GM10248 (cell line): ENCODE measurements around the gene HEMK1.

ENCODE experiments used
- CTCF ChIA-PET: fragments of 300-600 bp; sonication (Branson Sonifier 250); formaldehyde crosslinking; extraction: SDS; loops from one replicate; lab custom pipeline; 2021; ENCODE audit warnings: antibody characterized with exemption; lab: Yijun Ruan, JAX
- POLR2A ChIA-PET: fragments of 350-650 bp; sonication (Branson Sonifier 250); formaldehyde crosslinking; extraction: SDS; loops from one replicate; lab custom pipeline; 2020; ENCODE audit warnings: antibody characterized with exemption; lab: Yijun Ruan, JAX
- DNase-seq: peaks from one replicate; pipeline ENCODE4 v3.0.0; 2012; ENCODE audit errors: extremely low spot score
- TF ChIP-seq, protein P1 (sequence below): IDR thresholded peaks from 2 replicates; pipeline ENCODE4 v1.5.1; 2012; ENCODE audit warnings: mild to moderate bottlenecking, low read depth; ENCODE audit errors: extremely low read depth, missing control alignments, control extremely low read depth

Gene HEMK1

DNA sequence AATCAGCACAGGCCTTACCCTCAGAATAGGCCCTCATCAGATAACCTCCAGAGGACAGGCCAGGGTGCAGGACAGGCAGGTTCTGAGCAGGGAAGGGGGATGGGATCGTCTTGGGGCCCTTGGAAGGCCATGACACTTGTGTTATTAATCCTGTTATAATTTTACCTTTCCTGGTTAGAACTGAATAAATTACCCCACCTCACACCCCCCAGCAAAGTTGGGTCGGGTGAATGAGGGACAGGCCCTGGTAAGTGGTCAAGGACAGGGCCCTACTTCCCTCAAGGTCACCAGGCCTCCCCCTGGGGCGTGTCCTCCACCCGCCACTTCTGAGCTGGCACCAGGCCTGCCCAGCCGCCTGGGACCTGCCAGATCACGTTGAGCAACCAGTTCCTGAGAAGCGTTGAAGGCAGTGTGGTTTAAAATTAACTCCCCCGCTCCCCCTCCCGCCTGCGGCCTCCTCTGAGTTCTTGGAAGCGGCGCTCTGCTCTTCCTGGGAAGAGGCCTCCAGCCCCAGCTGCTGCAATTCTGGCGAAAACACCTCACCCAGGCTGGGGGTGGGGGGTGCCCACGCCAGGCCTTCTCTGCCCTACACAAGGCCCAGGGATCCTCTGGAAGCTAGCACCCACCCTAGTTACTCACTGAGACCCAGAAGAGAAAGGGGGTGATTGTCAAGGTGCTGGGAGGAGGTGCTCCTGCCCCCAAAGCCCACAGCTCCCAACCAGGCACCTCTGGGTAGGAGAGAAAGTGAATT is 31.7 kb downstream of the HEMK1 start:
- peak; percentile 68 for DNase-seq
- TF ChIP-seq, protein P1, sequence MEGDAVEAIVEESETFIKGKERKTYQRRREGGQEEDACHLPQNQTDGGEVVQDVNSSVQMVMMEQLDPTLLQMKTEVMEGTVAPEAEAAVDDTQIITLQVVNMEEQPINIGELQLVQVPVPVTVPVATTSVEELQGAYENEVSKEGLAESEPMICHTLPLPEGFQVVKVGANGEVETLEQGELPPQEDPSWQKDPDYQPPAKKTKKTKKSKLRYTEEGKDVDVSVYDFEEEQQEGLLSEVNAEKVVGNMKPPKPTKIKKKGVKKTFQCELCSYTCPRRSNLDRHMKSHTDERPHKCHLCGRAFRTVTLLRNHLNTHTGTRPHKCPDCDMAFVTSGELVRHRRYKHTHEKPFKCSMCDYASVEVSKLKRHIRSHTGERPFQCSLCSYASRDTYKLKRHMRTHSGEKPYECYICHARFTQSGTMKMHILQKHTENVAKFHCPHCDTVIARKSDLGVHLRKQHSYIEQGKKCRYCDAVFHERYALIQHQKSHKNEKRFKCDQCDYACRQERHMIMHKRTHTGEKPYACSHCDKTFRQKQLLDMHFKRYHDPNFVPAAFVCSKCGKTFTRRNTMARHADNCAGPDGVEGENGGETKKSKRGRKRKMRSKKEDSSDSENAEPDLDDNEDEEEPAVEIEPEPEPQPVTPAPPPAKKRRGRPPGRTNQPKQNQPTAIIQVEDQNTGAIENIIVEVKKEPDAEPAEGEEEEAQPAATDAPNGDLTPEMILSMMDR, result no peak
- POLR2A ChIA-PET, result no interaction called here
- CTCF ChIA-PET, result interaction anchor here (1.4 to 7.5 kb wide), 6 partner anchors 10 to 32 kb away, joined by 4 to 54 read pairs (median 8); partner anchors contain the start of genes CISH, HEMK1 and MAPKAPK3

DNA sequence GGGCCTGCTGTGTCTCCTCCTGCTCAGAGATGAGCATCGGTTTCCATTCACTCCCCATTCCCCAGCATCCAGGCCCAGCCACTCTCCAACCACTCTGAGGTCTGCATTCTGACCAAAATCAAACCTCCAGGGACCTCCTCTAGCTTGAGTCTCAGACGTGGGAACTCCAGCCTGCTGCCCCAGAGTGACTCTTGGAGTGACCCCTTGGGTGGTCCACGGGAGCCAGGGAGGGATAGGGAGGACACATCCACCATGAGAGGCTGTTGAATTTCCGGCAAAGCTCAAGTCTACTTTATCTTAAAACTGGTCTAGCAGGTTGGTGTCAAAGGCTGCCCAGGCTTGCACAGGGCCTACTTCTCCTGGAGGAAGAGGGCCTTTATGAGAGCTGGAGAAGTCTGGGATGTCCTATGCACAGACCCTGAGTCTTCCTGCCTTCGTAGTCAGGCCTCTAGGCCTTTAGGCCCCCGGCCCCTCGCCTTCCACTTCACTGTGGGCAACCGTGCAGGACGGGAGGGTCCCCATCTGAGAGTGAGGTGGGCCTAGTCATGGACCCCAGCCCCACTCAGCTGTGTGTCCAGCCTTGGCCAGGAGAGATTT is 33.4 kb downstream of the HEMK1 start:
- DNase-seq, result no peak
- TF ChIP-seq, protein P1, result no peak
- POLR2A ChIA-PET, result interaction anchor here (0.6 kb wide), 1 partner anchor 11 kb away, joined by 3 read pairs; no protein-coding TSS in a partner anchor
- CTCF ChIA-PET, result interaction anchor here (0.9 to 7.5 kb wide), 6 partner anchors 8 to 34 kb away, joined by 3 to 54 read pairs (median 8); partner anchors contain the start of genes CISH, HEMK1 and MAPKAPK3

DNA sequence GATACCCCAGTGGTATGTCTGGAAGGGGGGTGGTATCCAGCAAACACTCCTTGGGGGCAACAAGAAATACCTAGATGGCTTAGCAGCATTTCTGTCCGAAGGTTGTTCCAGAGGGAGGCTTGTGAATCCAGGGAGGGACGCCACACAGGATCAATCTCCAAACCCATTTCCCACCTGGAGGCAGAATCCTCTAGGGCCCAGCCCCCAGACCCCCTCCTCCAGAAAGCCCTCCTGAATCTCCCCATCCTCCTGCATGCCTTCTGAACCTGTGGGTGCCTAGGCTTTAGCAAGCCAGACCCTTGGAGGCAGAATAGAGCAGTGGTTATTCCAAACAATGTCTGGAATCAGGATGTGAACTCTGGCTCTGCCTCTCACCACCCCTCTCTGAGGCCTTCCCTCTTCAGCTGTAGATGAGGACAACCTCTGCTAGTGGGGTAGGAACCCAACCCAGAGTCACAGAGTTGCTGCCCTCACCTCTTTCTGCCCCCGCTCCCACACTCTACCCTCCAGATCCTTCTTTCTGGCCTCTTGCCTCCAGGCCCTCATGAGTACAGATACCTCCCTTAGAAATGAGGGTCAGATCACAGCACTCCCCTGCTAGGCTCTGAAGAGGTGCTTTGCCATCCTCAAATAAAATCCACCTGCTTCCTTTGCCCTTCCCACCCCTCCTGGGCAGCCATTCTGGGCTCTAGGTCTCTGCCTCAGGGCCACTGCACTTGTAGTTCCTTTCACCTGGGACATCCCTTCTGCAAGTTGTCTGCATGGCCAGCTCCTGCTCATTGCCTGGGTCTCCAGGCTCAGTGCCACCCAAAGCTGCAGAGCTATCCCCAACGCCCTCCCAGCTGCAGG is 34.2 kb downstream of the HEMK1 start:
- CTCF ChIA-PET, result interaction anchor here (7.5 to 17.5 kb wide), 2 partner anchors 11 to 13 kb away, joined by 54 to 266 read pairs; partner anchors contain the start of gene MAPKAPK3
- DNase-seq, result no peak
- TF ChIP-seq, protein P1, result no peak
- POLR2A ChIA-PET, result no interaction called here

DNA sequence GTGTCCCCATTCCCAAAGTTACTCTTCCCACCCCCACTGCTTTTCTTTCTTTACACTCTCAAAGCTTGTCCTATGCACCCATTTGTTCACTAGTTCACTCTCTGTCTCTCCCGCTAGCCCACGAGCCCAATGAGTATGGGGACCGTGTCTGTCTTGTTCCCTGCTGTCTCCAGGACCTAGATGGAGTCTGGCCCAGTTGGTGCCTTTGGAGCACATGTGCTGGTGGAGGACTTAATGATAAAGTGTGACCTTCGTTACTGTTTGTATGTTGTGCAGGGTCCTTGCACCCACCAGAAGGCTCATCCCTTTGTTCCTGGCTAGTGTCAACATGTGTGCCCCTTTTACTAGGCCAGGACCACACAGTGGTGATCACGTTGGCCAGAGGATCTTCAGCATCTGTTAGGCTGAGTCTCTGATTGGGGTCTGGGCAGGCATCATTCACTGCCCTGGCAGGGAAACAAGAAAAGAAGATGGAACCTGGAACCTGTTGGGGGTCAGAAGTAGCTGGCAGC is 34.8 kb downstream of the HEMK1 start:
- TF ChIP-seq, protein P1, result no peak
- ChIA-PET POLR2A (no interaction called here), CTCF (interaction anchor here (1.3 to 17.5 kb wide), 3 partner anchors 11 to 48 kb away, joined by 3 to 266 read pairs (median 54); partner anchors contain the start of gene MAPKAPK3)
- no peak for DNase-seq

DNA sequence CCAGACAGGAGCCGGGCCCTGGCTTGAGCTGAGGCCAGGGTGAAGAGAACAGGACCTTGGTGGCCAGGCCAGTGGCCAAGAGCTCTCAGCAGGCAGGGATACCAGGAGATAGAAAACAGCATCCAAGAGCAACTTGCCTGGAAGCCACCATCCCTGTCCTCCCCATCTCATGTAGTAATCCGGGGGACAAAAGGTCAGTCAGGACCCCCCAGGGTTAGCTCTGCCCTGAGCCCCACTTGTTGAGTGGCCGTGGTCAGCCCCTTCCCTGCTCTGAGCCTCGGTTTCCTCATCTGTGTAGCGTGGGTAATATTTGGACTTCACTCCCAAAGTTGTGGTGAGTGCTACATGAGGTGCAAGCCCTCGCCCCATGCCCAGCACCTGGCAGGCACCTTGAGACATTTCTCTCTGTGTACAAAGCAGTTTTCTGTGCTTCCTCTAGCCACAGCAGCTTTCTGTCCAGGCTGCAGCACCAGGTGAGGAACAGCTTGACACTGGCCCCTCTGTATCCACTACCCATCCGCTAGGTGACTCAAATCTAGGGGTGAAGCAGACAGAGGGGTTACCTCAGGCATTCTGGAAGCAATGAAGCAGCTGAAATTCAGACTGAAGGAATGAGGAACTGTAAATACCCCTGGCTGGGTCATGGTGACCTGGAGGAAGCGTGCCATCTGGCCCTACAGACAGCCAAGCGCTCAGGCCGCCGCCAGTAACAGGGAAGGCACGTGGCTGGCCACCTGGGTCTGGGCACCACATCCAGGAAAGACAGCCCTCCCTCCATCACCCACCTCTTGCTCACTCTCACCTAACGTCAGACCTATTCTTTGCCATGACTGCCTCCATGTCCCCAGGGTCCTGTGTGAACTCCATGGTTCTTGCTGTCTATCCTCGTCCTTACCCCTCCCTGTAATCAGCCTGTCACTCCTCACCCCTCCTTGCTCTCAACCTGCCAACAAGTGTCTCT is 35.6 kb downstream of the HEMK1 start:
- CTCF ChIA-PET, result interaction anchor here (1.3 to 17.5 kb wide), 3 partner anchors 10 to 47 kb away, joined by 3 to 266 read pairs (median 54); partner anchors contain the start of gene MAPKAPK3
- POLR2A ChIA-PET, result no interaction called here
- no peak for DNase-seq
- TF ChIP-seq, protein P1, result no peak
